H1 (cell line): ENCODE results near the gene NRIP2.

Source experiments
- ATF3 ChIP-seq: IDR thresholded peaks from 2 replicates; pipeline ENCODE4 v1.6.1; 2011; ENCODE audit warnings: low read depth, mild to moderate bottlenecking, low read length; ENCODE audit not compliant: insufficient read depth
- CTCF ChIP-seq, 3 experiments: IDR thresholded peaks; 1 replicate in 2 of 3; 2 replicates in 1 of 3; pipeline versions ENCODE4 v1.5.1 to v1.6.1; 2011; ENCODE audit warnings: low read length in 3 of 3, mild to moderate bottlenecking in 3 of 3, inconsistent platforms in 2 of 3, low read depth in 1 of 3, moderate library complexity in 1 of 3; ENCODE audit not compliant: insufficient read depth in 1 of 3; ENCODE audit errors: control extremely low read depth in 1 of 3
- EP300 ChIP-seq, 2 experiments: IDR thresholded peaks; 1 replicate in 1 of 2; 2 replicates in 1 of 2; pipeline ENCODE4 v1.6.1; 2011 to 2012; ENCODE audit warnings: low read depth in 2 of 2, low read length in 2 of 2, mild to moderate bottlenecking in 2 of 2, borderline replicate concordance in 1 of 2, inconsistent platforms in 1 of 2, moderate library complexity in 1 of 2
- GABPA ChIP-seq: IDR thresholded peaks from 2 replicates; pipeline ENCODE4 v1.6.1; 2011; ENCODE audit warnings: mild to moderate bottlenecking, low read length, moderate library complexity, borderline replicate concordance; ENCODE audit not compliant: insufficient read depth
- GTF2F1 ChIP-seq: IDR thresholded peaks from 2 replicates; pipeline ENCODE4 v1.6.1; 2012; ENCODE audit warnings: low read depth, low read length, improper control_type of control experiment, borderline replicate concordance
- POLR2A ChIP-seq, 2 experiments: IDR thresholded peaks; 1 replicate in 1 of 2; 2 replicates in 1 of 2; pipeline ENCODE4 v1.6.1; 2011; ENCODE audit warnings: low read depth in 2 of 2, low read length in 2 of 2, mild to moderate bottlenecking in 2 of 2; ENCODE audit errors: control extremely low read depth in 1 of 2
- POLR2AphosphoS5 ChIP-seq: IDR thresholded peaks from 2 replicates; pipeline ENCODE4 v1.6.1; 2011; ENCODE audit warnings: low read depth, low read length
- RAD21 ChIP-seq, 2 experiments: IDR thresholded peaks in 1 of 2; conservative IDR thresholded peaks in 1 of 2; 2 replicates each; pipeline ENCODE4 v1.6.1; 2011; ENCODE audit warnings: low read depth in 2 of 2, low read length in 2 of 2, improper control_type of control experiment in 1 of 2, inconsistent platforms in 1 of 2, mild to moderate bottlenecking in 1 of 2, moderate library complexity in 1 of 2
- SIX5 ChIP-seq: IDR thresholded peaks from 2 replicates; pipeline ENCODE4 v1.6.1; 2011; ENCODE audit warnings: mild to moderate bottlenecking, low read depth, low read length
- SP1 ChIP-seq: IDR thresholded peaks from 2 replicates; pipeline ENCODE4 v1.6.1; 2011; ENCODE audit warnings: low read depth, low read length
- TEAD4 ChIP-seq: IDR thresholded peaks from 2 replicates; pipeline ENCODE4 v1.6.1; 2012; ENCODE audit warnings: low read depth, low read length, inconsistent platforms, mixed read lengths
- ZNF274 ChIP-seq: IDR thresholded peaks from 2 replicates; pipeline ENCODE4 v1.7.0; 2012; ENCODE audit warnings: low read length, borderline replicate concordance; ENCODE audit errors: extremely low read depth

GRCh38 chr12:2793561-2793960 is 41.3 kb downstream of the NRIP2 start:
- TF ChIP-seq CTCF (IDR thresholded peaks at IDR 0.05; ENCODE audit: control extremely low read depth in 1 of 3, insufficient read depth in 1 of 3, low read depth in 1 of 3, low read length in 3 of 3): no peak
- TF ChIP-seq EP300 (IDR thresholded peaks at IDR 0.05; ENCODE audit: borderline replicate concordance in 1 of 2, low read depth in 2 of 2, low read length in 2 of 2): no peak
- no peak for TF ChIP-seq GTF2F1
- TF ChIP-seq SP1: no peak
- no peak for TF ChIP-seq POLR2A (IDR thresholded peaks at IDR 0.05; ENCODE audit: control extremely low read depth in 1 of 2, low read depth in 2 of 2, low read length in 2 of 2)
- no peak for TF ChIP-seq RAD21 (IDR thresholded peaks at IDR 0.05 in 1 of 2, conservative IDR thresholded peaks at IDR 0.05 in 1 of 2; ENCODE audit: low read depth in 2 of 2, low read length in 2 of 2)
- TF ChIP-seq POLR2AphosphoS5: no peak
- no peak for TF ChIP-seq ATF3
- no peak for TF ChIP-seq TEAD4
- TF ChIP-seq GABPA: no peak
- TF ChIP-seq SIX5: no peak
- TF ChIP-seq ZNF274: no peak
